GM04504 (cell line): ENCODE measurements around the gene HMGA1.

ENCODE experiments used
- DNase-seq: peaks from one replicate; pipeline ENCODE4 v3.0.0-alpha.2; 2012; ENCODE audit warnings: low read depth

The HMGA1 gene

GRCh38 chr6:34223956-34224940 is 12.4 kb upstream of the HMGA1 start:
- peak; percentile 85 for DNase-seq

DNA sequence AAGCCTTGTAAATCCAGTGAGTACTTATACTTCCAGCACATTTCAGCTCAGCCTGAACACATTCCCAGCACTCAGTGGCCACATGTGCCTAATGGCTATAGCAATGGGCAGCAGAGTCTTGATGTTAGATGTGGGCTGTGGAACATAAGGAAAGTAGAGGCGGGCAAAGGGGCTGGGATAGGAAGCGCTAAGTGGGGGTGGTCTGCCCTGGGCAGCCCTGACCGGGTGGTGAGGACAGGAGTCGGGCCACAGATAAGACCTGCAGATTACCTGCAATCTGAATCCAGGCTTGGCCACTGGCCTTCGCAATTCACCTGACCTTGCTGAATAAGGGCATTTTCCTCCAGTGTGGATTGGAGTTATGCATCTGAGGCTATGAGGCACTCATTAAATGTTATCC is 11.1 kb upstream of the HMGA1 start:
- DNase-seq, result no peak

- no peak for DNase-seq
These were observed 10.6 kb upstream of the HMGA1 start for GRCh38 chr6:34226066-34226465.

GRCh38 chr6:34226731-34227586 is 9.7 kb upstream of the HMGA1 start:
- DNase-seq, result no peak

- no peak for DNase-seq
These were observed 8.8 kb upstream of the HMGA1 start for GRCh38 chr6:34227761-34228421.

GRCh38 chr6:34229877-34230276 is 6.8 kb upstream of the HMGA1 start:
- DNase-seq, result no peak

GRCh38 chr6:34230653-34231371 is 5.9 kb upstream of the HMGA1 start:
- DNase-seq, result no peak

- DNase-seq, result no peak
These were observed 4.9 kb upstream of the HMGA1 start for GRCh38 chr6:34231566-34232336.

DNA sequence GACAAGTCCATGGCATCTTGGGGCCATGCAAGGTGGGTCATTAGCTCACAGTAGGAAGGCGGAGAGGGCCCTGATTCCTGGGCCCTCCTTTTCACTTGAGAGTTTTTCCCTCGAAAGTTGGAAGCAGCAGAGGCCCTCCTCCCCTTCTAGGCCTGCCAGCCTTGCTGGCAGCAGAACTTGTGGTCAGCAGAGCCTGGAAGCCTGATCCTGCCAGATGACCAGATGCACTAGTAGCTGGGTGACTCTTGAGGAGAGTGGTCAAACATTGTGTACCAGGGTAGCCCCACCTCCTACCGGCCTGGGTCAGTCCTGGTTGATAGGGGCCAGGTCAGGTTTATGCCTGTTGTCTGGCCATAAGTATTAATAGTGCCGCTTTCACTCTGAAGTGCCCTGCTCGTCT is 3.8 kb upstream of the HMGA1 start:
- DNase-seq, result no peak

- DNase-seq, result no peak
These were observed 2.8 kb upstream of the HMGA1 start for GRCh38 chr6:34233867-34234266.

- no peak for DNase-seq
These were observed 1.9 kb upstream of the HMGA1 start for GRCh38 chr6:34234667-34235306.

- DNase-seq, result no peak
These were observed 1.2 kb upstream of the HMGA1 start for GRCh38 chr6:34235307-34236130.

GRCh38 chr6:34236131-34236442 is 586 bp upstream of the HMGA1 start:
- no peak for DNase-seq

DNA sequence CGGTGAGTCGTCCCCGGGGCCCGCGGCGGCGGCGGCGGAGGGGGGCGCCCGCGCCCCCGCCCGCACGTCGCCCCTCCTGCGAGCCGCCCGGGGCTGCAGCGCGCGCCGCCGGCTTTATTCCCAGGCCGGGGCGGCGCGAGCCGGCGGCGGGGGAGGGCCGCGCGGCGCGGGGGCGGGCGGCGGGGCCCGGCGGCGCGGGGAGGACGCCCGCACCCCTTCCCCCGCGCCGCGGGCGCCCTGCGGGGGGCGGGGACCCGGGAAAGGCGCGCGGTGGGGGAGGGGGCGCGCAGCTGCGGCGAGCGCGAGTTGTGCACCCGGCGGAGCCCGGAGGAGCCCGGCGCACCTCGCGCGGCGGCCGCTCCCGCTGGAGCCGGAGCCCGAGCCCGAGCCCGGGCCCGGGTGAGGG is 646 bp downstream of the HMGA1 start:
- no peak for DNase-seq

- no peak for DNase-seq
These were observed 1.3 kb downstream of the HMGA1 start for GRCh38 chr6:34237722-34238584.

GRCh38 chr6:34238585-34239499 is 2.2 kb downstream of the HMGA1 start:
- DNase-seq, result no peak

- DNase-seq, result no peak
These were observed 2.8 kb downstream of the HMGA1 start for GRCh38 chr6:34239500-34239825.

DNA sequence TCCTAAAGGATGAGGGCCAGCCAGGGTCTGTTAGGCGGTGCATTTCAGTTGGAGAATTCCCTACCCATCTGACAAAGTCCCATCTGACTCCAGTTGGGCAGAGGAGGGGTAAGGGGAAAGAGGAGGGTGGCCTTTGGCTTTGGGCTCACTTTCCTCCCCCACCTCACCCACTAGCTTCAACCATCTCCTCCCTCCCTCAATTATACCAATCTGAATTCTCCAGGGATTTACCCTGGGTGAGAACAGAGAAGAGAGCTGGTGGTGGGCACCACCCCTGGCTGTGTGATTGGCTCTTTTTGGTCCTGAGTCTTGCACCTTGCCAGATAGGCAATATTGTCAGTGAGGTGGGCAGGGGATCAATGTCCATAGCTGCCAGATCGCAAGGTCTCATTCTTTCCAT is 3.2 kb downstream of the HMGA1 start:
- no peak for DNase-seq
